ENCODE data around the gene KIAA0232.
"Not testable (repeated sequence)": the region's sequence is repeated elsewhere in the genome, so short reads cannot be mapped to it uniquely, and the experiment has no call there.

The KIAA0232 gene

GRCh38 chr4:6812766-6813165, 30.2 kb downstream of the KIAA0232 start:
- no peak for DNase-seq

GRCh38 chr4:6813725-6814124, 31.2 kb downstream of the KIAA0232 start:
- DNase-seq, result no peak

- no peak for DNase-seq
These were observed 32.7 kb downstream of the KIAA0232 start for GRCh38 chr4:6815029-6815836.

- no peak for DNase-seq
These were observed 36.8 kb downstream of the KIAA0232 start for GRCh38 chr4:6819295-6819694.

GRCh38 chr4:6820695-6821094, 38.2 kb downstream of the KIAA0232 start:
- no peak for DNase-seq

- DNase-seq, result no peak
These were observed 41.5 kb downstream of the KIAA0232 start for GRCh38 chr4:6824071-6824470.

GRCh38 chr4:6824772-6825402, 42.4 kb downstream of the KIAA0232 start:
- DNase-seq, result no peak

- no peak for DNase-seq
These were observed 42.9 kb downstream of the KIAA0232 start for GRCh38 chr4:6825403-6825802.

GRCh38 chr4:6826781-6827508, 44.4 kb downstream of the KIAA0232 start:
- DNase-seq, result no peak

- DNase-seq, result no peak
These were observed 46.6 kb downstream of the KIAA0232 start for GRCh38 chr4:6829086-6829485.

GRCh38 chr4:6834867-6835266, 52.3 kb downstream of the KIAA0232 start:
- DNase-seq, result no peak

GRCh38 chr4:6835616-6836015, 53.1 kb downstream of the KIAA0232 start:
- not testable (repeated sequence) for DNase-seq

GRCh38 chr4:6837106-6837505, 54.6 kb downstream of the KIAA0232 start:
- DNase-seq, result not testable (repeated sequence)

GRCh38 chr4:6839579-6839978, 57.1 kb downstream of the KIAA0232 start:
- DNase-seq, result no peak

- DNase-seq, result no peak
These were observed 57.8 kb downstream of the KIAA0232 start for GRCh38 chr4:6840062-6840976.

GRCh38 chr4:6845027-6845426, 62.5 kb downstream of the KIAA0232 start:
- DNase-seq, result no peak

- DNase-seq, result no peak
These were observed 63.0 kb downstream of the KIAA0232 start for GRCh38 chr4:6845574-6845973.

- no peak for DNase-seq
These were observed 64.7 kb downstream of the KIAA0232 start for GRCh38 chr4:6847178-6847577.

GRCh38 chr4:6848717-6849305, 66.3 kb downstream of the KIAA0232 start:
- DNase-seq, result no peak

GRCh38 chr4:6849691-6850090, 67.2 kb downstream of the KIAA0232 start:
- no peak for DNase-seq

- no peak for DNase-seq
These were observed 68.9 kb downstream of the KIAA0232 start for GRCh38 chr4:6851431-6851830.

- DNase-seq, result no peak
These were observed 69.4 kb downstream of the KIAA0232 start for GRCh38 chr4:6851962-6852361.

Measured in NCI-H2029 (cell line).